Thymus (tissue), 11 donors: ENCODE data around the gene ARG2. TPM values are rescaled to one million over a fixed set of nuclear protein-coding genes. Genes with fewer than 3 reads are reported as not detected.
"Not testable (repeated sequence)": the region's sequence is repeated elsewhere in the genome, so short reads cannot be mapped to it uniquely, and the experiment has no call there.

Source experiments
- DNase-seq, 9 donors: peaks; one replicate each; pipeline ENCODE4 v3.0.0-alpha.2; 2013; ENCODE audit warnings: low spot score in 9 of 9, low read depth in 6 of 9, missing footprints in 1 of 9
- H3K27ac ChIP-seq, 2 donors: one replicate each; pipeline ENCODE4 v1.5.1; 2013; ENCODE audit warnings: control low read depth in 1 of 2, low read depth in 1 of 2, low read length in 1 of 2, mild to moderate bottlenecking in 1 of 2, moderate library complexity in 1 of 2
- H3K27me3 ChIP-seq, 2 donors: one replicate each; pipeline ENCODE4 v1.5.1; 2013; ENCODE audit warnings: low read length in 1 of 2; ENCODE audit not compliant: control insufficient read depth in 2 of 2, insufficient read depth in 1 of 2
- H3K36me3 ChIP-seq, 2 donors: one replicate each; pipeline ENCODE4 v1.5.1; 2013; ENCODE audit warnings: low read length in 1 of 2, mild to moderate bottlenecking in 1 of 2, moderate library complexity in 1 of 2; ENCODE audit not compliant: control insufficient read depth in 2 of 2, insufficient read depth in 2 of 2
- H3K4me1 ChIP-seq, 2 donors: one replicate each; pipeline ENCODE4 v1.5.1; 2013; ENCODE audit warnings: low read length in 2 of 2; ENCODE audit not compliant: control insufficient read depth in 2 of 2, insufficient read depth in 2 of 2
- H3K4me3 ChIP-seq, 2 donors: one replicate each; pipeline ENCODE4 v1.5.1; 2013; ENCODE audit warnings: low read length in 2 of 2, control low read depth in 1 of 2, mild to moderate bottlenecking in 1 of 2
- H3K9me3 ChIP-seq, 2 donors: one replicate each; pipeline ENCODE4 v1.5.1; 2013; ENCODE audit warnings: low read length in 1 of 2, mild to moderate bottlenecking in 1 of 2; ENCODE audit not compliant: control insufficient read depth in 2 of 2, insufficient read depth in 1 of 2
- WGBS: extraction: QIAGEN DNeasy Blood & Tissue Kit; methylation state at CpG from one replicate; pipeline ENCODE4 v1.1.7; 2013; 5-methylcytosine and 5-hydroxymethylcytosine counted together
- polyA plus RNA-seq: library from polyadenylated mRNA; stranded (reverse); fragments of 200-250 nt; gene quantifications from one replicate; pipeline ENCODE4 v1.2.3, GENCODE V29; 2013
- total RNA-seq: library from RNA; stranded (reverse); fragments of 120-200 nt; gene quantifications from one replicate; pipeline ENCODE4 v1.2.4, GENCODE V29; 2013
- donor health status: healthy.

ARG2 gene
- total and polyA plus RNA-seq, 2 donors: 2.4 to 27.8 TPM

DNA sequence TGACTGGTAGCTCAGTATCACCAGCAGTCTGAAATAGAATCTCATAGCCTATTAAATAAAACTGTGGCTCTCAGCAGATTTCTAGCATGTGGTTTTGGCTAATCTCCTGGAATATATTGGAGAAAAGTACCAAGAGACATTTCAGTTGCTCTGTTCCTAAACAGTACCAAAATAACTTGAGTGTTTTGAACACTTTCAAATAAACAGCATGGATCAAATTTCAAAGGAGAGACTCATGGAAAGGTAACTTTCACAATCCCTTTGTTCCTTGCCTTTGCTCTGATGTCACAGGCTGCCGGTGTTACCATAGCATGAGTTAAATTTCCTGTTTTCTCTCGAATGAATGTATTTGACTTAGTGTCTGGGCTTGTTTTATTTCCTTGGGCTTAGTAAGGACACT is 3.4 kb downstream of the ARG2 start:
- no peaks in the 10 kb centered on the region for H3K9me3 ChIP-seq
- peak in 5 of 9 donors; percentile 3 to 48 (median 22) for DNase-seq
- 12% methylated on average over 2 of the region's 2 CpGs for WGBS
- H3K4me1 ChIP-seq: peaks cover 16 to 23% of the 10 kb centered on the region in 2 donors
- H3K4me3 ChIP-seq: no peak overlapping the region
- H3K27ac ChIP-seq: peak overlapping the region; percentile 58 to 84
- no peaks in the 10 kb centered on the region for H3K36me3 ChIP-seq
- H3K27me3 ChIP-seq: peaks cover 0 to 19% of the 10 kb centered on the region in 2 donors

- WGBS: 93% methylated on average over 1 of the region's 1 CpG
These were observed 6.4 kb downstream of the ARG2 start for GRCh38 chr14:67626131-67626530.

DNA sequence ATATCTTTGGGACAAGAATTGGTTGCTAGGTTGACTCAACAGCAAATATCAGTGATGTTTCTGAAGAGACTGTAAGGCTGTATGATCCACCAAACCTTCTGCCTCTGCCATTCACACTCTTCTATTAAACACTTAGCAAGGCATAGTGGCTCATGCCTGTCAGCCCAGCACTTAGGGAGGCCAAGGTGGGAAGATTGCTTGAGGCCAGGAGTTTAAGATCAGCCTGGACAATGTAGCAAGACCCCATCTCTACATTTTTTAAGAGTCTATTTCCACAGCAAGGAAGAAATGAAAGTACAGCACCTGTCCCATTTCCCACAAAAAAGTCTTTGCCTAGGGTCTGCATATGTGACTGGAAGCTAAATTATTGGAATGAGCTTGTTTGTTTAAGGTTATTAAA is 7.8 kb downstream of the ARG2 start:
- Histone ChIP-seq H3K9me3 (no peaks in the 10 kb centered on the region), H3K4me1 (peaks cover 6 to 9% of the 10 kb centered on the region in 2 donors), H3K36me3 (no peaks in the 10 kb centered on the region), H3K27ac (no peak overlapping the region), H3K27me3 (no peaks in the 10 kb centered on the region), H3K4me3 (no peak overlapping the region)
- no peak for DNase-seq

More at GRCh38 chr14:67626131-67626530, 6.4 kb downstream of the ARG2 start:
- not testable (repeated sequence) for H3K36me3 ChIP-seq, H3K4me1 ChIP-seq, H3K4me3 ChIP-seq, H3K27me3 ChIP-seq, H3K9me3 ChIP-seq, H3K27ac ChIP-seq, DNase-seq

- no peaks in the 10 kb centered on the region for H3K36me3 ChIP-seq
These were observed 10.5 kb downstream of the ARG2 start for GRCh38 chr14:67630186-67630585.

DNA sequence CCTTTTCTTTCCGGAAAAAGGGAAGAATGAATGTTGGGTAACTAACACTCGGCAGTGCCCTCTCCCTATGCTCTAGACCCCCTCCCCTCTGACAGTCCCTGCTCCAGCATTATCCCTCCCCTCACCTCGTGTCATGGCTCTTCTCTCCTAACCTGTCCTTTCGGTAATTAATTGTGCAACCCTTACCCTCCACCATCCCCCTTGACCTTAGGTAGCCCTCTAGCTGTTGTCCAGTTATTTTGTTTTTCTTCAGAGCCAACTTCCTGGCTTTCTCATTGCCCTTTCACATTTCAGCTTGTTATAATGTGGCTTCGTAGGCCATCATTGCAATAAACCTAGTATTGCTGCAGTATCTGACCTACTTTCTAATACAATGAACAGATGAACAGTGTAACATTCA is 11.2 kb downstream of the ARG2 start:
- no peak overlapping the region for H3K4me3 ChIP-seq
- no peaks in the 10 kb centered on the region for H3K9me3 ChIP-seq
- 98% methylated on average over 5 of the region's 5 CpGs for WGBS
- no peak for DNase-seq
- no peak overlapping the region for H3K27ac ChIP-seq
- no peaks in the 10 kb centered on the region for H3K36me3 ChIP-seq
- H3K27me3 ChIP-seq: no peaks in the 10 kb centered on the region
- no peaks in the 10 kb centered on the region for H3K4me1 ChIP-seq

More at GRCh38 chr14:67630186-67630585, 10.5 kb downstream of the ARG2 start:
- no peak for DNase-seq
- Histone ChIP-seq H3K27me3 (no peaks in the 10 kb centered on the region), H3K4me3 (no peak overlapping the region), H3K9me3 (no peaks in the 10 kb centered on the region), H3K4me1 (no peaks in the 10 kb centered on the region), H3K27ac (no peak overlapping the region)
- WGBS: 98% methylated on average over 4 of the region's 4 CpGs

- WGBS: 93% methylated on average over 5 of the region's 5 CpGs
These were observed 13.9 kb downstream of the ARG2 start for GRCh38 chr14:67633451-67634147.

DNA sequence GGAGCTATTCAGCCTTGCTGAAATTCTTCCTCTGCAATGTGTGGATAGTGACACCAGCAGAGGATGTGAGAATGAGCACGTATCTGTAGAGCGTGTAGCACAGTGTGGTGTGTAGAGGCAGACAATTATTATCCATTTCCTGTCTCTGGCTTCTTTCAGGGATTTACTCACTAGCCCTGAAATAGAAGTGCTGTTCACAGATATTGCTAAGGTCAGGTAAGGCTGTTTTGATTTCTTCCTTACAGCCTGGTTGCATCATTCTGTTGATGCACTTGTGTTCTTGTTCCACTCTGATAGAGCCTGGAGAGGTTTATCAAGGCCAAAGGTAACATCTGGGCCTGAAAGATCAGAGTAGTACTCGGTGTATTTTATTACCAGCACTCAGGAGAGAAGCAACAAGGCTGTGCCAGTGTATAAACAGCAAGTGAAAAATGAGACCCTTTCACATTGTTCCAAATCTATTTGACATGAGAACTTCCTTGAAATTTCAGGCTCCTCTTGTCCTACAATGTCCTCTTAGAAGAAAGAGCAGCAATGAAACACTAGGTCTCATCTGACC is 16.7 kb downstream of the ARG2 start:
- Histone ChIP-seq H3K36me3 (no peaks in the 10 kb centered on the region), H3K9me3 (no peaks in the 10 kb centered on the region), H3K4me1 (no peaks in the 10 kb centered on the region), H3K4me3 (no peak overlapping the region), H3K27me3 (no peaks in the 10 kb centered on the region), H3K27ac (no peak overlapping the region)
- DNase-seq: no peak
- WGBS: 93% methylated on average over 3 of the region's 3 CpGs

More at GRCh38 chr14:67633451-67634147, 13.9 kb downstream of the ARG2 start:
- no peaks in the 10 kb centered on the region for H3K9me3 ChIP-seq
- DNase-seq: no peak
- no peaks in the 10 kb centered on the region for H3K36me3 ChIP-seq
- H3K27ac ChIP-seq: no peak overlapping the region
- no peak overlapping the region for H3K4me3 ChIP-seq
- H3K4me1 ChIP-seq: no peaks in the 10 kb centered on the region
- H3K27me3 ChIP-seq: no peaks in the 10 kb centered on the region

DNA sequence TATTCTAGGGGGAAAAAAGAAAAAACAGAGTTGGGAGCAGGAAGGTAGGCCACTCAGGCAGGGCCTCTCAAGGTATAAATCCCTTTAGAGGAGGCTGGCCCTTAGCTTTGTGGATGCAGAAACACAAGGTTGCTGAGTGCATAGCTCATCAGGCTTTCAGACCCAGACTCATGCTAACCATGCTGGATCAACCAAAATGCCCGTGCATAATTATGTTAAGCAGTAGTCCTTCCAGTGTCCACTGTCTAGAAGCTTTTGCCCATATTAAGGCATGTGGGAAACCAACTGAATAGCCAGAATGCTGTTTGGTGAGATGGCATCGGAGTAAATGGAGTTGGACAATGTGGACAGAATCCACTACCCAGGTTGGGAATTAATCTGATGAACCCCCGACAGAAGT is 18.9 kb downstream of the ARG2 start:
- WGBS: 98% methylated on average over 3 of the region's 3 CpGs

GRCh38 chr14:67641480-67641879 is 21.8 kb downstream of the ARG2 start:
- Histone ChIP-seq H3K27ac (no peak overlapping the region), H3K4me3 (no peak overlapping the region), H3K4me1 (no peaks in the 10 kb centered on the region), H3K36me3 (peaks cover under 1 to 8% of the 10 kb centered on the region in 2 donors), H3K27me3 (no peaks in the 10 kb centered on the region), H3K9me3 (no peaks in the 10 kb centered on the region)
- WGBS: 98% methylated on average over 1 of the region's 1 CpG
- no peak for DNase-seq

More for the DNA sequence above, 18.9 kb downstream of the ARG2 start:
- Histone ChIP-seq H3K27ac (no peak overlapping the region), H3K27me3 (no peaks in the 10 kb centered on the region), H3K36me3 (no peaks in the 10 kb centered on the region), H3K4me3 (no peak overlapping the region), H3K4me1 (no peaks in the 10 kb centered on the region), H3K9me3 (no peaks in the 10 kb centered on the region)
- no peak for DNase-seq
